ENCODE data around the gene SF3B6. TPM values are rescaled to one million over a fixed set of nuclear protein-coding genes. Genes with fewer than 3 reads are reported as not detected.
A peak's percentile ranks its signal among the peaks of the same experiment; 100 is the strongest.

SF3B6 gene
- total RNA-seq, 1 experiment from 2014 or later: 117 TPM

DNA sequence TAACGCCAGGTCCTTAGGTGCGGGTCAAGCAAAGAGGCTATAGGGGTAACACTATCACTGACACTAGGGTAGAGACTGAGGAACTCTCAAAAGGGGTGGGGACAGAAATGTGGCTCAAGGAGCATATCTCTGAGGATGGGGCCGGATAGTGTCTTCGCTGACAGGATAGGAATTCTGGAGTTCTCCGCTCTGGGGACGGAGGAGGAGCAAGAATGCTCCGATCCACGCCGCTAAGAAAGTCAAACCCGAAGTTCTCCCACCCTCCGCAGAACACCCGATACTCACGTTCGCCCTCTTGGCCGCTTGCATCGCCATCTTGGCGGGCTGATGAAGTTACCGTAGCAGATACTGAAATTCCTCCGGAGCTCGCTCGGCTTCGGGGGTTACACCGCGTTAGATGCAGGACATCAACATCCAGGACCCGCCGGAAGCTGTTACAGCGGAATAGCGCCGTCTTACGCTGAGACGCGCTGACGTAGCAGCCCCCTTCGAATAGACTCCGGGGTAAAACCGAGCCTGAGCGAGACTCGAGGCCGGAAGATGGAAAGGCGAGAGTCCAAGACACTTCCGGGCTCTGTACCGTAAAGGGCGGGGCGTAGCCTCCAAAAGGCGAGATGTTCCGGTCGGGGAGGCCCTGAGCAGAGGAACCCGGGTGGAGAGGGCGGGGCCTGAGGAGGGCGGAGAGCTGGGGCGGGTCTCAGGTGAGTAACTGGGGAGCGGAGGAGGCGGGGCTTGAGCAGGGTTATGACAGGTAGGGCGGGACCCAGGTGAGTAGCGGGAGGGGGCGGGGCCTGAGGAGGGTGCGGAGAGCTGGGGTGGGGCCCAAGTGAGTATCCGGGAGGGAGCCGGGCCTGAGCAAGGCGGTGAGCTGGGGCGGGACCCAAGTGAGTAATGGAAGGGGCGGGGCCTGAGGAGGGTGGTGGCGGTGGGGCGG, at the start of gene SF3B6 (continued):
- TF ChIP-seq ZNF671 (CRISPR knock-in tag; IDR thresholded peaks at IDR 0.05): no peak
- no peak for TF ChIP-seq NFYB (CRISPR knock-in tag; conservative IDR thresholded peaks at IDR 0.05; ENCODE audit: low read depth)
- TF ChIP-seq, protein P1, sequence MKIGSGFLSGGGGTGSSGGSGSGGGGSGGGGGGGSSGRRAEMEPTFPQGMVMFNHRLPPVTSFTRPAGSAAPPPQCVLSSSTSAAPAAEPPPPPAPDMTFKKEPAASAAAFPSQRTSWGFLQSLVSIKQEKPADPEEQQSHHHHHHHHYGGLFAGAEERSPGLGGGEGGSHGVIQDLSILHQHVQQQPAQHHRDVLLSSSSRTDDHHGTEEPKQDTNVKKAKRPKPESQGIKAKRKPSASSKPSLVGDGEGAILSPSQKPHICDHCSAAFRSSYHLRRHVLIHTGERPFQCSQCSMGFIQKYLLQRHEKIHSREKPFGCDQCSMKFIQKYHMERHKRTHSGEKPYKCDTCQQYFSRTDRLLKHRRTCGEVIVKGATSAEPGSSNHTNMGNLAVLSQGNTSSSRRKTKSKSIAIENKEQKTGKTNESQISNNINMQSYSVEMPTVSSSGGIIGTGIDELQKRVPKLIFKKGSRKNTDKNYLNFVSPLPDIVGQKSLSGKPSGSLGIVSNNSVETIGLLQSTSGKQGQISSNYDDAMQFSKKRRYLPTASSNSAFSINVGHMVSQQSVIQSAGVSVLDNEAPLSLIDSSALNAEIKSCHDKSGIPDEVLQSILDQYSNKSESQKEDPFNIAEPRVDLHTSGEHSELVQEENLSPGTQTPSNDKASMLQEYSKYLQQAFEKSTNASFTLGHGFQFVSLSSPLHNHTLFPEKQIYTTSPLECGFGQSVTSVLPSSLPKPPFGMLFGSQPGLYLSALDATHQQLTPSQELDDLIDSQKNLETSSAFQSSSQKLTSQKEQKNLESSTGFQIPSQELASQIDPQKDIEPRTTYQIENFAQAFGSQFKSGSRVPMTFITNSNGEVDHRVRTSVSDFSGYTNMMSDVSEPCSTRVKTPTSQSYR (CRISPR knock-in tag; IDR thresholded peaks at IDR 0.05): no peak
- TF ChIP-seq, protein P2, sequence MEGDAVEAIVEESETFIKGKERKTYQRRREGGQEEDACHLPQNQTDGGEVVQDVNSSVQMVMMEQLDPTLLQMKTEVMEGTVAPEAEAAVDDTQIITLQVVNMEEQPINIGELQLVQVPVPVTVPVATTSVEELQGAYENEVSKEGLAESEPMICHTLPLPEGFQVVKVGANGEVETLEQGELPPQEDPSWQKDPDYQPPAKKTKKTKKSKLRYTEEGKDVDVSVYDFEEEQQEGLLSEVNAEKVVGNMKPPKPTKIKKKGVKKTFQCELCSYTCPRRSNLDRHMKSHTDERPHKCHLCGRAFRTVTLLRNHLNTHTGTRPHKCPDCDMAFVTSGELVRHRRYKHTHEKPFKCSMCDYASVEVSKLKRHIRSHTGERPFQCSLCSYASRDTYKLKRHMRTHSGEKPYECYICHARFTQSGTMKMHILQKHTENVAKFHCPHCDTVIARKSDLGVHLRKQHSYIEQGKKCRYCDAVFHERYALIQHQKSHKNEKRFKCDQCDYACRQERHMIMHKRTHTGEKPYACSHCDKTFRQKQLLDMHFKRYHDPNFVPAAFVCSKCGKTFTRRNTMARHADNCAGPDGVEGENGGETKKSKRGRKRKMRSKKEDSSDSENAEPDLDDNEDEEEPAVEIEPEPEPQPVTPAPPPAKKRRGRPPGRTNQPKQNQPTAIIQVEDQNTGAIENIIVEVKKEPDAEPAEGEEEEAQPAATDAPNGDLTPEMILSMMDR (IDR thresholded peaks at IDR 0.05): no peak
- TF ChIP-seq, protein P3, sequence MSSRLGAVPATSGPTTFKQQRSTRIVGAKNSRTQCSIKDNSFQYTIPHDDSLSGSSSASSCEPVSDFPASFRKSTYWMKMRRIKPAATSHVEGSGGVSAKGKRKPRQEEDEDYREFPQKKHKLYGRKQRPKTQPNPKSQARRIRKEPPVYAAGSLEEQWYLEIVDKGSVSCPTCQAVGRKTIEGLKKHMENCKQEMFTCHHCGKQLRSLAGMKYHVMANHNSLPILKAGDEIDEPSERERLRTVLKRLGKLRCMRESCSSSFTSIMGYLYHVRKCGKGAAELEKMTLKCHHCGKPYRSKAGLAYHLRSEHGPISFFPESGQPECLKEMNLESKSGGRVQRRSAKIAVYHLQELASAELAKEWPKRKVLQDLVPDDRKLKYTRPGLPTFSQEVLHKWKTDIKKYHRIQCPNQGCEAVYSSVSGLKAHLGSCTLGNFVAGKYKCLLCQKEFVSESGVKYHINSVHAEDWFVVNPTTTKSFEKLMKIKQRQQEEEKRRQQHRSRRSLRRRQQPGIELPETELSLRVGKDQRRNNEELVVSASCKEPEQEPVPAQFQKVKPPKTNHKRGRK (CRISPR knock-in tag; IDR thresholded peaks at IDR 0.05; ENCODE audit: borderline replicate concordance): no peak
- TF ChIP-seq, protein P4, sequence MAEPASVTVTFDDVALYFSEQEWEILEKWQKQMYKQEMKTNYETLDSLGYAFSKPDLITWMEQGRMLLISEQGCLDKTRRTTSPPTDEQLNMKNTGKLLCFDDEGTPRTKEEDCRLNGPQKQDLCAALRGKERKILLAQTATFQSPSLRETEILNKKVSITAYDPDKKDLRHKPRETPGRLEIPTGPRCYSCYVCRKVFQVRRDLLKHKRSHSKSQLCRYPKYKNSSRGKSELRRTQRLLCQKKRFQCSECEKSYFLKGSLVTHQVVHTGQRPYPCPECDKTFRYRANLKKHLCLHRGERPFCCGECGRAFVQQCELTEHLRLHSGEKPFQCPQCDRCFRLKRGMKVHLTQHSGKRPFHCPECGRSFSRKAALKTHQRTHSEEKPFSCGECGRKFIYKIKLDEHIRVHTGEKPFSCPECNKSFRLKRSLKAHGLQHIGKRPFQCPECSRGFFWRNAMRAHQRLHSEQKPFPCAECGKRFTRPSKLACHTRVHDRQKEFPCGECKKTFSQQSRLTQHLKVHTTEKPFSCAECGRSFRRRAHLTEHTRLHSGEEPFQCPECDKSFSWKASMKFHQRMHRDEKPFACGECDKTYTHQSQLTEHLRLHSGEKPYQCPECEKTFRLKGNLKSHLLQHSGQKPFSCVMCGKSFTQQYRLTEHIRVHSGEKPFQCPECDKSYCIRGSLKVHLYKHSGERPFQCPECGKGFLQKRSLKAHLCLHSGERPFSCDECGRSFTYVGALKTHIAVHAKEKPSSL (CRISPR knock-in tag; conservative IDR thresholded peaks at IDR 0.05): no peak
- TF ChIP-seq ETV6 (CRISPR knock-in tag; IDR thresholded peaks at IDR 0.05): peak; percentile 86
- TF ChIP-seq CREM (CRISPR knock-in tag; IDR thresholded peaks at IDR 0.05): peak; percentile 98
- TF ChIP-seq GTF2I (CRISPR knock-in tag; conservative IDR thresholded peaks at IDR 0.05): no peak
- TF ChIP-seq SP1 (CRISPR knock-in tag; conservative IDR thresholded peaks at IDR 0.05): peak; percentile 94
- TF ChIP-seq, protein P5, sequence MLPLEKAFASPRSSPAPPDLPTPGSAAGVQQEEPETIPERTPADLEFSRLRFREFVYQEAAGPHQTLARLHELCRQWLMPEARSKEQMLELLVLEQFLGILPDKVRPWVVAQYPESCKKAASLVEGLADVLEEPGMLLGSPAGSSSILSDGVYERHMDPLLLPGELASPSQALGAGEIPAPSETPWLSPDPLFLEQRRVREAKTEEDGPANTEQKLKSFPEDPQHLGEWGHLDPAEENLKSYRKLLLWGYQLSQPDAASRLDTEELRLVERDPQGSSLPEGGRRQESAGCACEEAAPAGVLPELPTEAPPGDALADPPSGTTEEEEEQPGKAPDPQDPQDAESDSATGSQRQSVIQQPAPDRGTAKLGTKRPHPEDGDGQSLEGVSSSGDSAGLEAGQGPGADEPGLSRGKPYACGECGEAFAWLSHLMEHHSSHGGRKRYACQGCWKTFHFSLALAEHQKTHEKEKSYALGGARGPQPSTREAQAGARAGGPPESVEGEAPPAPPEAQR (CRISPR knock-in tag; IDR thresholded peaks at IDR 0.05): no peak
- peak; percentile 60; the same call in 1 of the 2 replicates for TF ChIP-seq FOXP1 (CRISPR knock-in tag; IDR thresholded peaks at IDR 0.05; ENCODE audit: borderline replicate concordance)
- TF ChIP-seq JAZF1 (CRISPR knock-in tag; IDR thresholded peaks at IDR 0.05): no peak
- TF ChIP-seq, protein P6, sequence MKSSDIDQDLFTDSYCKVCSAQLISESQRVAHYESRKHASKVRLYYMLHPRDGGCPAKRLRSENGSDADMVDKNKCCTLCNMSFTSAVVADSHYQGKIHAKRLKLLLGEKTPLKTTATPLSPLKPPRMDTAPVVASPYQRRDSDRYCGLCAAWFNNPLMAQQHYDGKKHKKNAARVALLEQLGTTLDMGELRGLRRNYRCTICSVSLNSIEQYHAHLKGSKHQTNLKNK (CRISPR knock-in tag; IDR thresholded peaks at IDR 0.05): no peak
- no peak for TF ChIP-seq ZNF263 (CRISPR knock-in tag; IDR thresholded peaks at IDR 0.05; ENCODE audit: low read depth)
- no peak; the same call in 1 of the 2 replicates for TF ChIP-seq NR2C2 (CRISPR knock-in tag; IDR thresholded peaks at IDR 0.05)
- TF ChIP-seq RELA (CRISPR knock-in tag; IDR thresholded peaks at IDR 0.05; ENCODE audit: borderline replicate concordance): no peak
- TF ChIP-seq RORB (CRISPR knock-in tag; IDR thresholded peaks at IDR 0.05): no peak
- TF ChIP-seq, protein P7, sequence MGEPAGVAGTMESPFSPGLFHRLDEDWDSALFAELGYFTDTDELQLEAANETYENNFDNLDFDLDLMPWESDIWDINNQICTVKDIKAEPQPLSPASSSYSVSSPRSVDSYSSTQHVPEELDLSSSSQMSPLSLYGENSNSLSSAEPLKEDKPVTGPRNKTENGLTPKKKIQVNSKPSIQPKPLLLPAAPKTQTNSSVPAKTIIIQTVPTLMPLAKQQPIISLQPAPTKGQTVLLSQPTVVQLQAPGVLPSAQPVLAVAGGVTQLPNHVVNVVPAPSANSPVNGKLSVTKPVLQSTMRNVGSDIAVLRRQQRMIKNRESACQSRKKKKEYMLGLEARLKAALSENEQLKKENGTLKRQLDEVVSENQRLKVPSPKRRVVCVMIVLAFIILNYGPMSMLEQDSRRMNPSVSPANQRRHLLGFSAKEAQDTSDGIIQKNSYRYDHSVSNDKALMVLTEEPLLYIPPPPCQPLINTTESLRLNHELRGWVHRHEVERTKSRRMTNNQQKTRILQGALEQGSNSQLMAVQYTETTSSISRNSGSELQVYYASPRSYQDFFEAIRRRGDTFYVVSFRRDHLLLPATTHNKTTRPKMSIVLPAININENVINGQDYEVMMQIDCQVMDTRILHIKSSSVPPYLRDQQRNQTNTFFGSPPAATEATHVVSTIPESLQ (CRISPR knock-in tag; IDR thresholded peaks at IDR 0.05): no peak
- TF ChIP-seq, protein P8, sequence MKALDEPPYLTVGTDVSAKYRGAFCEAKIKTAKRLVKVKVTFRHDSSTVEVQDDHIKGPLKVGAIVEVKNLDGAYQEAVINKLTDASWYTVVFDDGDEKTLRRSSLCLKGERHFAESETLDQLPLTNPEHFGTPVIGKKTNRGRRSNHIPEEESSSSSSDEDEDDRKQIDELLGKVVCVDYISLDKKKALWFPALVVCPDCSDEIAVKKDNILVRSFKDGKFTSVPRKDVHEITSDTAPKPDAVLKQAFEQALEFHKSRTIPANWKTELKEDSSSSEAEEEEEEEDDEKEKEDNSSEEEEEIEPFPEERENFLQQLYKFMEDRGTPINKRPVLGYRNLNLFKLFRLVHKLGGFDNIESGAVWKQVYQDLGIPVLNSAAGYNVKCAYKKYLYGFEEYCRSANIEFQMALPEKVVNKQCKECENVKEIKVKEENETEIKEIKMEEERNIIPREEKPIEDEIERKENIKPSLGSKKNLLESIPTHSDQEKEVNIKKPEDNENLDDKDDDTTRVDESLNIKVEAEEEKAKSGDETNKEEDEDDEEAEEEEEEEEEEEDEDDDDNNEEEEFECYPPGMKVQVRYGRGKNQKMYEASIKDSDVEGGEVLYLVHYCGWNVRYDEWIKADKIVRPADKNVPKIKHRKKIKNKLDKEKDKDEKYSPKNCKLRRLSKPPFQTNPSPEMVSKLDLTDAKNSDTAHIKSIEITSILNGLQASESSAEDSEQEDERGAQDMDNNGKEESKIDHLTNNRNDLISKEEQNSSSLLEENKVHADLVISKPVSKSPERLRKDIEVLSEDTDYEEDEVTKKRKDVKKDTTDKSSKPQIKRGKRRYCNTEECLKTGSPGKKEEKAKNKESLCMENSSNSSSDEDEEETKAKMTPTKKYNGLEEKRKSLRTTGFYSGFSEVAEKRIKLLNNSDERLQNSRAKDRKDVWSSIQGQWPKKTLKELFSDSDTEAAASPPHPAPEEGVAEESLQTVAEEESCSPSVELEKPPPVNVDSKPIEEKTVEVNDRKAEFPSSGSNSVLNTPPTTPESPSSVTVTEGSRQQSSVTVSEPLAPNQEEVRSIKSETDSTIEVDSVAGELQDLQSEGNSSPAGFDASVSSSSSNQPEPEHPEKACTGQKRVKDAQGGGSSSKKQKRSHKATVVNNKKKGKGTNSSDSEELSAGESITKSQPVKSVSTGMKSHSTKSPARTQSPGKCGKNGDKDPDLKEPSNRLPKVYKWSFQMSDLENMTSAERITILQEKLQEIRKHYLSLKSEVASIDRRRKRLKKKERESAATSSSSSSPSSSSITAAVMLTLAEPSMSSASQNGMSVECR (CRISPR knock-in tag; IDR thresholded peaks at IDR 0.05; ENCODE audit: borderline replicate concordance): peak; percentile 90

Data from WTC11 (cell line).